ENCODE measurements around the gene COL9A1. TPM values are rescaled to one million over a fixed set of nuclear protein-coding genes. Genes with fewer than 3 reads are reported as not detected.

COL9A1 gene
- total RNA-seq, 1 experiment from 2014 or later = not detected

DNA sequence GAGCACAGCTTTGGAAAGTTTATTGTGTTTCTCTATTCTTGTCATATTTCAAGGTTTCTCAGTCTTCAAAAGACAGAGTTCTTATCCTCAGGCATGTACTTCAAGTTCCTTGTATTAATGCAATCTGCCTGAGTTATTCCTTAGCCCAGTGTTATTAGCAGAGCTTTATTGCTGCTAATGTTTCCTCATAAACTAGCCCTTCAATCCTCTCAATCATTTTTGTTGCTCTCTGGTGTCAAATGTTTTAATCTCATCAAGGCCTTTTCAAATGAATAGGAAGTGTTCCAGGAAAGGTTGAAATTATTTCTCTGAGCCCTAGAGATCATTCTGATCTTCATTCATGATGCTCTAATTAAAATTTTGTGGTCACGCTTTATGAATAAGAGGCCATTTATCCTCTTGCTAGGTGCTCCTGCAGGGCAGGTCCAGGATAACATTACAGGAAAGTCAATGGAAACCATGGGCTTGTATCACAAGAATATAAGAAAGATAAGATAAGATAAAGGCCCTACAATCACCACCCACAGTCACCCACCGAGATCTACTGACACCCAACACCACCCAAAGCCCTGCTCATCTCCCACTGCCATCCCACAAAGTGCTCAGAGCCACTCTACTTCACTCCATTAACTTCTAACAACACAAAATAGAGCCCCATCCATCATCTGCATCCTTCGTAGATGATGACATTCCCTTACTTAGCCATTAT lies 125.9 kb downstream of the COL9A1 start:
- BruUV-seq (replicated peaks) = no TSS peak
- Histone ChIP-seq H2AFZ (ENCODE audit: low read depth, low read length, poor library complexity, severe bottlenecking) (no peak overlapping the region), H3K9ac (ENCODE audit: low read length) (no peak overlapping the region), H3K27ac (ENCODE audit: low read depth, low read length) (no peak overlapping the region), H3K4me2 (ENCODE audit: low read length) (no peak overlapping the region), H3K4me1 (ENCODE audit: control insufficient read depth in 1 of 2, insufficient read depth in 2 of 2, low read length in 2 of 2) (no peaks in the 10 kb centered on the region), H3K79me2 (ENCODE audit: insufficient read depth, low read length) (no peaks in the 10 kb centered on the region), H4K20me1 (ENCODE audit: insufficient read depth) (no peaks in the 10 kb centered on the region), H3K9me3 (ENCODE audit: control insufficient read depth in 1 of 2, insufficient read depth in 1 of 2, low read depth in 1 of 2, low read length in 2 of 2) (no peaks in the 10 kb centered on the region), H3K36me3 (ENCODE audit: control insufficient read depth in 1 of 2, insufficient read depth in 2 of 2, low read length in 2 of 2) (no peaks in the 10 kb centered on the region), H3K4me3 (replicated peaks in 1 of 2; ENCODE audit: low read depth in 1 of 2, low read length in 2 of 2) (no peak overlapping the region), H3K9me2 (ENCODE audit: insufficient read depth) (no peaks in the 10 kb centered on the region), H3K27me3 (ENCODE audit: insufficient read depth, low read length) (no peaks in the 10 kb centered on the region)
- TF ChIP-seq ZFX (IDR thresholded peaks at IDR 0.05) = no peak
- TF ChIP-seq, protein P1, sequence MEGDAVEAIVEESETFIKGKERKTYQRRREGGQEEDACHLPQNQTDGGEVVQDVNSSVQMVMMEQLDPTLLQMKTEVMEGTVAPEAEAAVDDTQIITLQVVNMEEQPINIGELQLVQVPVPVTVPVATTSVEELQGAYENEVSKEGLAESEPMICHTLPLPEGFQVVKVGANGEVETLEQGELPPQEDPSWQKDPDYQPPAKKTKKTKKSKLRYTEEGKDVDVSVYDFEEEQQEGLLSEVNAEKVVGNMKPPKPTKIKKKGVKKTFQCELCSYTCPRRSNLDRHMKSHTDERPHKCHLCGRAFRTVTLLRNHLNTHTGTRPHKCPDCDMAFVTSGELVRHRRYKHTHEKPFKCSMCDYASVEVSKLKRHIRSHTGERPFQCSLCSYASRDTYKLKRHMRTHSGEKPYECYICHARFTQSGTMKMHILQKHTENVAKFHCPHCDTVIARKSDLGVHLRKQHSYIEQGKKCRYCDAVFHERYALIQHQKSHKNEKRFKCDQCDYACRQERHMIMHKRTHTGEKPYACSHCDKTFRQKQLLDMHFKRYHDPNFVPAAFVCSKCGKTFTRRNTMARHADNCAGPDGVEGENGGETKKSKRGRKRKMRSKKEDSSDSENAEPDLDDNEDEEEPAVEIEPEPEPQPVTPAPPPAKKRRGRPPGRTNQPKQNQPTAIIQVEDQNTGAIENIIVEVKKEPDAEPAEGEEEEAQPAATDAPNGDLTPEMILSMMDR (IDR thresholded peaks at IDR 0.05 in 2 of 3, conservative IDR thresholded peaks at IDR 0.05 in 1 of 3; ENCODE audit: borderline replicate concordance in 1 of 3, insufficient read depth in 1 of 3, low read depth in 2 of 3, low read length in 2 of 3) = no peak
- intact Hi-C loops (cut with micrococcal nuclease) = no loop called here
- ChIA-PET POLR2A (no interaction called here), RAD21 (ENCODE audit: low non-redundant PET in 1 of 2, low total read pairs in 2 of 2, uncharacterized antibody in 2 of 2, unreplicated experiment in 2 of 2) (no interaction called here), CTCF (interaction anchor here (1.0 kb wide), 1 partner anchor 11 kb away, joined by 5 read pairs; no protein-coding TSS in a partner anchor)
- no peak for ATAC-seq
- DNase-seq (ENCODE audit: low read depth, low spot score) = no peak

DNA sequence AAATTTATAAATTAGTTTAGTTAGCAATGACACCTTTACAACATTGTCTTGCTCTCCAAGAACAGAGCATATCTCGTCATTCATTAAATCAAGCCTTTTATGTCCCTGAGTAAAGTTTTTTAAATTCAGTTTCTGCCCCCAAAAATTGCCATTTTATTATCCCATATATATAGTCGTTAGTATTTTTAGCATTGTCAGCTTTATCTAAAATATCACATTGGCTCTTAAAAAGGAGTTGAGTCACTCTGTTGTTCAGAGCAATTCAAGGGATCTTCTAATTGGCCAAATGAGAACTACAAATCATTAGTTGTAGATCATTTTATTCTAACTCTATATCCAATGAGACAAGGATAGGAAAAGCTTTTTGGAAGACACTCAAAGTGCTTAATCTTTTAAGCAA lies 127.1 kb downstream of the COL9A1 start:
- H2AFZ ChIP-seq (ENCODE audit: low read depth, low read length, poor library complexity, severe bottlenecking) = no peak overlapping the region
- no peak overlapping the region for H3K4me3 ChIP-seq (replicated peaks in 1 of 2; ENCODE audit: low read depth in 1 of 2, low read length in 2 of 2)
- no peaks in the 10 kb centered on the region for H4K20me1 ChIP-seq (ENCODE audit: insufficient read depth)
- H3K9me3 ChIP-seq (ENCODE audit: control insufficient read depth in 1 of 2, insufficient read depth in 1 of 2, low read depth in 1 of 2, low read length in 2 of 2) = no peaks in the 10 kb centered on the region
- CTCF ChIA-PET = interaction anchor here (1.3 kb wide), 1 partner anchor 9 kb away, joined by 3 read pairs; no protein-coding TSS in a partner anchor
- H3K4me2 ChIP-seq (ENCODE audit: low read length) = no peak overlapping the region
- no peaks in the 10 kb centered on the region for H3K27me3 ChIP-seq (ENCODE audit: insufficient read depth, low read length)
- no peaks in the 10 kb centered on the region for H3K4me1 ChIP-seq (ENCODE audit: control insufficient read depth in 1 of 2, insufficient read depth in 2 of 2, low read length in 2 of 2)
- H3K9ac ChIP-seq (ENCODE audit: low read length) = no peak overlapping the region
- H3K36me3 ChIP-seq (ENCODE audit: control insufficient read depth in 1 of 2, insufficient read depth in 2 of 2, low read length in 2 of 2) = no peaks in the 10 kb centered on the region
- no TSS peak for BruUV-seq (replicated peaks)
- no peak overlapping the region for H3K27ac ChIP-seq (ENCODE audit: low read depth, low read length)
- TF ChIP-seq, protein P1 (IDR thresholded peaks at IDR 0.05 in 2 of 3, conservative IDR thresholded peaks at IDR 0.05 in 1 of 3; ENCODE audit: borderline replicate concordance in 1 of 3, insufficient read depth in 1 of 3, low read depth in 2 of 3, low read length in 2 of 3) = no peak
- no peak for TF ChIP-seq ELF1 (IDR thresholded peaks at IDR 0.05; ENCODE audit: borderline replicate concordance, low read depth)
- TF ChIP-seq, protein P2, sequence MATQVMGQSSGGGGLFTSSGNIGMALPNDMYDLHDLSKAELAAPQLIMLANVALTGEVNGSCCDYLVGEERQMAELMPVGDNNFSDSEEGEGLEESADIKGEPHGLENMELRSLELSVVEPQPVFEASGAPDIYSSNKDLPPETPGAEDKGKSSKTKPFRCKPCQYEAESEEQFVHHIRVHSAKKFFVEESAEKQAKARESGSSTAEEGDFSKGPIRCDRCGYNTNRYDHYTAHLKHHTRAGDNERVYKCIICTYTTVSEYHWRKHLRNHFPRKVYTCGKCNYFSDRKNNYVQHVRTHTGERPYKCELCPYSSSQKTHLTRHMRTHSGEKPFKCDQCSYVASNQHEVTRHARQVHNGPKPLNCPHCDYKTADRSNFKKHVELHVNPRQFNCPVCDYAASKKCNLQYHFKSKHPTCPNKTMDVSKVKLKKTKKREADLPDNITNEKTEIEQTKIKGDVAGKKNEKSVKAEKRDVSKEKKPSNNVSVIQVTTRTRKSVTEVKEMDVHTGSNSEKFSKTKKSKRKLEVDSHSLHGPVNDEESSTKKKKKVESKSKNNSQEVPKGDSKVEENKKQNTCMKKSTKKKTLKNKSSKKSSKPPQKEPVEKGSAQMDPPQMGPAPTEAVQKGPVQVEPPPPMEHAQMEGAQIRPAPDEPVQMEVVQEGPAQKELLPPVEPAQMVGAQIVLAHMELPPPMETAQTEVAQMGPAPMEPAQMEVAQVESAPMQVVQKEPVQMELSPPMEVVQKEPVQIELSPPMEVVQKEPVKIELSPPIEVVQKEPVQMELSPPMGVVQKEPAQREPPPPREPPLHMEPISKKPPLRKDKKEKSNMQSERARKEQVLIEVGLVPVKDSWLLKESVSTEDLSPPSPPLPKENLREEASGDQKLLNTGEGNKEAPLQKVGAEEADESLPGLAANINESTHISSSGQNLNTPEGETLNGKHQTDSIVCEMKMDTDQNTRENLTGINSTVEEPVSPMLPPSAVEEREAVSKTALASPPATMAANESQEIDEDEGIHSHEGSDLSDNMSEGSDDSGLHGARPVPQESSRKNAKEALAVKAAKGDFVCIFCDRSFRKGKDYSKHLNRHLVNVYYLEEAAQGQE (IDR thresholded peaks at IDR 0.05; ENCODE audit: low read depth) = no peak
- no peak for TF ChIP-seq POLR2A (IDR thresholded peaks at IDR 0.05; ENCODE audit: borderline replicate concordance, extremely low read depth, insufficient read depth, insufficient read length)
- TF ChIP-seq, protein P3, sequence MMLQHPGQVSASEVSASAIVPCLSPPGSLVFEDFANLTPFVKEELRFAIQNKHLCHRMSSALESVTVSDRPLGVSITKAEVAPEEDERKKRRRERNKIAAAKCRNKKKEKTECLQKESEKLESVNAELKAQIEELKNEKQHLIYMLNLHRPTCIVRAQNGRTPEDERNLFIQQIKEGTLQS (IDR thresholded peaks at IDR 0.05) = no peak
- no peak for TF ChIP-seq EZH2phosphoT487 (IDR thresholded peaks at IDR 0.05; ENCODE audit: borderline replicate concordance)
- TF ChIP-seq, protein P4, sequence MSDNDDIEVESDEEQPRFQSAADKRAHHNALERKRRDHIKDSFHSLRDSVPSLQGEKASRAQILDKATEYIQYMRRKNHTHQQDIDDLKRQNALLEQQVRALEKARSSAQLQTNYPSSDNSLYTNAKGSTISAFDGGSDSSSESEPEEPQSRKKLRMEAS (IDR thresholded peaks at IDR 0.05) = no peak
- no peak for TF ChIP-seq EGR1 (IDR thresholded peaks at IDR 0.05; ENCODE audit: low read depth)
- intact Hi-C loops (cut with micrococcal nuclease) = no loop called here
- RAD21 ChIA-PET (ENCODE audit: low non-redundant PET in 1 of 2, low total read pairs in 2 of 2, uncharacterized antibody in 2 of 2, unreplicated experiment in 2 of 2) = no interaction called here
- H3K9me2 ChIP-seq (ENCODE audit: insufficient read depth) = no peaks in the 10 kb centered on the region
- ATAC-seq (no peak), DNase-seq (ENCODE audit: low read depth, low spot score) (no peak)
- POLR2A ChIA-PET = no interaction called here
- H3K79me2 ChIP-seq (ENCODE audit: insufficient read depth, low read length) = no peaks in the 10 kb centered on the region

All from HCT116 (cell line).